ENCODE results near the gene ZNF219. TPM values are rescaled to one million over a fixed set of nuclear protein-coding genes. Genes with fewer than 3 reads are reported as not detected.

The ZNF219 gene
- total and polyA plus RNA-seq, 2 of the 13 experiments (the other 11 are each of a cell fraction or from before 2014, with no cell fraction given): 34.5 to 36.6 TPM

- peak; percentile 69 for TF ChIP-seq HNF4A (CRISPR knock-in tag; IDR thresholded peaks at IDR 0.05)
- no peak for TF ChIP-seq MIER2 (CRISPR knock-in tag; IDR thresholded peaks at IDR 0.05)
- no peak for TF ChIP-seq ELK4 (CRISPR knock-in tag; IDR thresholded peaks at IDR 0.05; ENCODE audit: borderline replicate concordance)
- no peak for TF ChIP-seq SYNCRIP (IDR thresholded peaks at IDR 0.05; ENCODE audit: insufficient read depth, low read depth, low read length)
- TF ChIP-seq MAX (IDR thresholded peaks at IDR 0.05): peak; percentile 53; the same call in 1 of the 2 replicates
- no peak for TF ChIP-seq JUN (CRISPR knock-in tag; IDR thresholded peaks at IDR 0.05)
- no peak for TF ChIP-seq TP53 (CRISPR knock-in tag; conservative IDR thresholded peaks at IDR 0.05)
- no peak for TF ChIP-seq YEATS4 (CRISPR knock-in tag; IDR thresholded peaks at IDR 0.05; ENCODE audit: borderline replicate concordance)
- TF ChIP-seq E2F1 (CRISPR knock-in tag; IDR thresholded peaks at IDR 0.05): no peak
- TF ChIP-seq PITX1 (CRISPR knock-in tag; IDR thresholded peaks at IDR 0.05): 0 out of 2 replicates have a peak, but pooled peaks have one; percentile 21
- no peak for TF ChIP-seq TGIF2 (CRISPR knock-in tag; IDR thresholded peaks at IDR 0.05)
- no peak for TF ChIP-seq GZF1 (CRISPR knock-in tag; IDR thresholded peaks at IDR 0.05)
- TF ChIP-seq MED13 (CRISPR knock-in tag; IDR thresholded peaks at IDR 0.05): no peak
- no peak for TF ChIP-seq KLF9 (CRISPR knock-in tag; IDR thresholded peaks at IDR 0.05; ENCODE audit: low read depth)
- no peak for TF ChIP-seq HNF1B (CRISPR knock-in tag; IDR thresholded peaks at IDR 0.05)
- TF ChIP-seq ZNF460 (CRISPR knock-in tag; IDR thresholded peaks at IDR 0.05; ENCODE audit: borderline replicate concordance): no peak
- TF ChIP-seq HNRNPL (IDR thresholded peaks at IDR 0.05; ENCODE audit: low read depth, low read length): no peak
- TF ChIP-seq ATRX (CRISPR knock-in tag; IDR thresholded peaks at IDR 0.05; ENCODE audit: borderline replicate concordance): no peak
- no peak for TF ChIP-seq HOXA5 (CRISPR knock-in tag; IDR thresholded peaks at IDR 0.05)
- TF ChIP-seq CREM (IDR thresholded peaks at IDR 0.05): peak; percentile 63; the same call in 1 of the 2 replicates
- no peak for TF ChIP-seq CREM (CRISPR knock-in tag; IDR thresholded peaks at IDR 0.05)
- peak; percentile 71; the same call in 1 of the 2 replicates for TF ChIP-seq RCOR2 (CRISPR knock-in tag; IDR thresholded peaks at IDR 0.05)
- no peak for TF ChIP-seq CREB3 (CRISPR knock-in tag; IDR thresholded peaks at IDR 0.05)
- no peak for TF ChIP-seq AGO2 (optimal IDR thresholded peaks at IDR 0.05; ENCODE audit: low read depth, low read length)
- no peak for TF ChIP-seq GABPA (IDR thresholded peaks at IDR 0.05; ENCODE audit: low read depth, low read length)
- 0 out of 2 replicates have a peak, but pooled peaks have one; percentile 32 for TF ChIP-seq GABPA (CRISPR knock-in tag; IDR thresholded peaks at IDR 0.05; ENCODE audit: low read depth)
- no peak for TF ChIP-seq SOX6 (IDR thresholded peaks at IDR 0.05)
- peak; percentile 96 for TF ChIP-seq SOX6 (CRISPR knock-in tag; IDR thresholded peaks at IDR 0.05)
- TF ChIP-seq NCOA2 (CRISPR knock-in tag; IDR thresholded peaks at IDR 0.05): peak; percentile 87
- peak; percentile 28; the same call in 1 of the 2 replicates for TF ChIP-seq GABPB1 (CRISPR knock-in tag; IDR thresholded peaks at IDR 0.05)
- no peak for TF ChIP-seq BRCA1 (CRISPR knock-in tag; IDR thresholded peaks at IDR 0.05)
Measured at GRCh38 chr14:21048638-21049037, 49.8 kb downstream of the ZNF219 start (continued).

Data from HepG2 (cell line).